ENCODE data around the gene OAS2. TPM values are rescaled to one million over a fixed set of nuclear protein-coding genes. Genes with fewer than 3 reads are reported as not detected.

The OAS2 gene
- total and polyA plus RNA-seq, 2 of the 8 experiments (the other 6 are each of a cell fraction or from before 2014, with no cell fraction given): 0.06 TPM; not detected in 1

GRCh38 chr12:113058553-113058952 is 80.2 kb downstream of the OAS2 start:
- Histone ChIP-seq H4K20me1 (replicated peaks in 1 of 2; ENCODE audit: control insufficient read depth in 1 of 2, insufficient read depth in 2 of 2, low read length in 2 of 2) (peaks cover 0 to 2% of the 10 kb centered on the region in 2 experiments), H4K8ac (ENCODE audit: extremely low read depth, insufficient read depth, low read length) (no peak overlapping the region), H2BK5ac (ENCODE audit: low read depth, low read length) (no peak overlapping the region), H2AFZ (ENCODE audit: low read length) (no peak overlapping the region), H2BK15ac (ENCODE audit: low read length) (no peak overlapping the region), H3K4me3 (ENCODE audit: extremely low read depth in 1 of 4, insufficient read depth in 2 of 4, low read depth in 3 of 4, low read length in 4 of 4) (no peak overlapping the region), H3K23ac (ENCODE audit: insufficient read length) (no peak overlapping the region), H3K14ac (ENCODE audit: insufficient read length) (no peak overlapping the region), H3K79me2 (ENCODE audit: control insufficient read depth in 1 of 2, insufficient read depth in 2 of 2, low read length in 2 of 2) (no peaks in the 10 kb centered on the region), H3K79me1 (ENCODE audit: low read depth, low read length) (no peaks in the 10 kb centered on the region), H2AK5ac (ENCODE audit: low read depth, low read length) (no peak overlapping the region), H2BK20ac (ENCODE audit: low read length) (no peak overlapping the region), H3K9me3 (ENCODE audit: insufficient read depth in 2 of 2, low read depth in 1 of 2, low read length in 1 of 2) (no peaks in the 10 kb centered on the region), H3K9ac (replicated peaks in 1 of 4; ENCODE audit: extremely low read depth in 1 of 4, low read depth in 3 of 4, low read length in 3 of 4) (no peak overlapping the region), H3K4ac (replicated peaks; ENCODE audit: insufficient read length, low read depth, low read length) (no peak overlapping the region), H3K23me2 (ENCODE audit: low read depth, low read length) (peaks cover 14% of the 10 kb centered on the region; the same call in 1 of the 2 replicates), H4K91ac (replicated peaks; ENCODE audit: insufficient read length, low read length) (no peak overlapping the region), H3K56ac (replicated peaks; ENCODE audit: insufficient read length, low read depth, low read length) (no peak overlapping the region), H3K27ac (ENCODE audit: low read depth, low read length) (no peak overlapping the region), H3K27me3 (replicated peaks in 1 of 4; ENCODE audit: control insufficient read depth in 3 of 4, extremely low read depth in 1 of 4, insufficient read depth in 3 of 4, low read length in 3 of 4) (peaks cover 0 to 22% (median 19%) of the 10 kb centered on the region in 4 experiments; a peak in 6 of 7 replicates), H3K4me2 (ENCODE audit: insufficient read depth in 1 of 2, low read depth in 2 of 2, low read length in 2 of 2) (no peak overlapping the region), H2BK120ac (replicated peaks; ENCODE audit: low read depth, low read length) (no peak overlapping the region), H3K18ac (ENCODE audit: extremely low read depth, low read length) (no peak overlapping the region), H2BK12ac (ENCODE audit: low read depth, low read length) (no peak overlapping the region), H4K5ac (ENCODE audit: insufficient read length, low read depth, low read length) (no peak overlapping the region), H3K36me3 (ENCODE audit: control insufficient read depth in 2 of 4, insufficient read depth in 4 of 4, low read length in 3 of 4) (no peaks in the 10 kb centered on the region), H3K4me1 (replicated peaks in 1 of 4; ENCODE audit: control insufficient read depth in 3 of 4, insufficient read depth in 4 of 4, low read length in 3 of 4) (peaks cover 0 to 11% (median 7%) of the 10 kb centered on the region in 4 experiments; a peak in 5 of 7 replicates)
- CTCF ChIA-PET (ENCODE audit: partially characterized antibody): interaction anchor here (0.8 to 2.4 kb wide), 8 partner anchors 8 to 116 kb away, joined by 3 to 14 read pairs (median 3); no protein-coding TSS in a partner anchor
- FAIRE-seq: no peak
- POLR2A ChIA-PET (ENCODE audit: partially characterized antibody): no interaction called here
- 100% methylated on average over 1 of the region's 1 CpG; no CpG with 5 or more reads in 1 of the 2 experiments for WGBS, 2 experiments (ENCODE audit: extremely low coverage in 1 of 2, insufficient coverage in 1 of 2, insufficient read length in 1 of 2, insufficient replicate concordance in 2 of 2, low coverage in 1 of 2, low lambda C conversion rate in 2 of 2, missing lambda C conversion rate in 1 of 2)
- DNase-seq (ENCODE audit: low read depth in 1 of 2, low spot score in 2 of 2): no peak
- no peak for TF ChIP-seq PHF8 (conservative IDR thresholded peaks at IDR 0.05; ENCODE audit: low read depth, low read length)
- TF ChIP-seq EGR1 (IDR thresholded peaks at IDR 0.05; ENCODE audit: borderline replicate concordance, low read depth, low read length): no peak
- no peak for TF ChIP-seq POU5F1 (IDR thresholded peaks at IDR 0.05; ENCODE audit: low read depth, low read length)
- TF ChIP-seq HDAC6 (IDR thresholded peaks at IDR 0.05; ENCODE audit: low read depth, low read length): no peak
- no peak for TF ChIP-seq JUN (IDR thresholded peaks at IDR 0.05; ENCODE audit: low read depth, low read length)
- no peak for TF ChIP-seq HDAC2 (IDR thresholded peaks at IDR 0.05; ENCODE audit: borderline replicate concordance in 1 of 2, low read depth in 2 of 2, low read length in 2 of 2)
- no peak for TF ChIP-seq CHD2 (IDR thresholded peaks at IDR 0.05; ENCODE audit: low read length)
- TF ChIP-seq CHD1 (IDR thresholded peaks at IDR 0.05; ENCODE audit: low read depth, low read length): no peak
- TF ChIP-seq TAF7 (optimal IDR thresholded peaks at IDR 0.05; ENCODE audit: borderline replicate concordance, low read depth, low read length): no peak
- no peak for TF ChIP-seq SUZ12 (IDR thresholded peaks at IDR 0.05; ENCODE audit: low read length)
- TF ChIP-seq CTBP2 (IDR thresholded peaks at IDR 0.05; ENCODE audit: borderline replicate concordance, insufficient read depth, insufficient read length, low read length): no peak
